HG03432 (cell line): ENCODE measurements around the gene MT1E.

ENCODE experiments used
- ATAC-seq: cut with Tn5 transposase; IDR thresholded peaks from one replicate; pipeline ENCODE4 v1.9.1; 2021; ENCODE audit warnings: mild to moderate bottlenecking, moderate library complexity; ENCODE audit not compliant: unreplicated experiment

Gene MT1E

DNA sequence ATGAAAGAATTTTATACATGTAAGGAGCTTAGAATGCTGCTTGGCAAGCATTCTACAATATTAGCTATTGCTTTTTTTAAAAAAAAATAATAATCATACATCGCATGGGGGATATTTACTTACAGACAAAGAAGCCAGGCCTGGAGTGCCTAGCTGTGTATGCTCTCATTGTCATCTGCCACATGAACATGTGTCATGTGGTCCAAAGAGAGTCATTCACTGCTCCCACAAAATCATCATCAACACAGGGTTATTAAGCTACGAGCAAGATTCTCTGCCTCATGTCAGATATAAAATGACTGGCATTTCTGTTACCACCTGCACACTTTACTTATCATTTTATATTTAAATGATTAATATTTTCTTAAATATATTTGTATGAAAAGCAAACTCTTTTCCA is 1.9 kb upstream of the MT1E start:
- ATAC-seq: no peak

GRCh38 chr16:56625943-56626654 is 518 bp downstream of the MT1E start:
- ATAC-seq: peak; percentile 10

DNA sequence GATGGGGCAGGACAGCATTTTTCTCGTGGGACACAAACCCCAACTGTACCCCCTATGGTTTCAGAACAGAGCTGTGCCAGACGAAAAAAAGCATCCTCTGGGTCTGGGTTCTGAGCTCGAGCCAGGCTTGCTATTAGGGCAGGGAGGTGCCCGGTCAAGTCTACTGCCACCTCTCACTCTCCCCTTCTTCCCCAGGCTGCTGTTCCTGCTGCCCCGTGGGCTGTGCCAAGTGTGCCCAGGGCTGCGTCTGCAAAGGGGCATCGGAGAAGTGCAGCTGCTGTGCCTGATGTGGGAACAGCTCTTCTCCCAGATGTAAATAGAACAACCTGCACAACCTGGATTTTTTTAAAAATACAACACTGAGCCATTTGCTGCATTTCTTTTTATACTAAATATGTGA is 1.1 kb downstream of the MT1E start:
- ATAC-seq: no peak

- ATAC-seq: no peak
Measured at GRCh38 chr16:56628486-56629350, 3.1 kb downstream of the MT1E start.

- ATAC-seq: peak; percentile 3
Measured at GRCh38 chr16:56629531-56629930, 4.0 kb downstream of the MT1E start.

GRCh38 chr16:56630134-56630533 is 4.6 kb downstream of the MT1E start:
- peak; percentile 82 for ATAC-seq

- no peak for ATAC-seq
Measured at GRCh38 chr16:56631197-56631596, 5.6 kb downstream of the MT1E start.

- no peak for ATAC-seq
Measured at GRCh38 chr16:56631832-56632155, 6.2 kb downstream of the MT1E start.

DNA sequence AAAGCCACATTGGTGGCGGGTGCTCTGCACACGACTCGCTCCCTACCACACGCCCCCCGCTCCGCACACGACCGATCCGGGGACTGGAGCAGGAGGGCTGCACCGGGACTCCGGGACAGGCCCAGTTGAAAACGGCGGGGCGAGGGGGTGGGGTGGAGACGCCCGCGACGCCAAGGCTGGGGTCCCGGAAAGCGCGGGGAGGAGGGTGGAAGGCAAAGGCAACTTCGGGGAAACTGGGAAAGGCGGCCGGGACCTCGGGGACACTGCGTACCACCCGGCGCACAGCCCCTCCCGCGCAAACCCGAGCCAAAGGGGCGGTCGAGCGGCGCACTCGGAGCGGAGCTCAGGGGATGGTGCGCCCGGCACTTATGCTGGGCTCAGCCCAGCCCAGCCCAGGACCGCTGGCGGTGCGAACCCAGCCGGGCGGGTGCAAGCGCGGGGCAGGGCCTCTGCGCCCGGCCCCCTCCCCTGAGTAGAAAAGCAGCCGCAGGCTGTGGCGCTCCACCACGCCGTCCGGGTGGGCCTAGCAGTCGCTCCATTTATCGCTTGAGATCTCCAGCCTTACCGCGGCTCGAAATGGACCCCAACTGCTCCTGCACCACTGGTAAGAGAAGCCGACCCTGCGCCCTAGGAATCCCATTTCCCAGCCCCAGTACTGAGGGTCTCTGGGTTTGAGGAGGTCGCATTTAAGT is 6.7 kb downstream of the MT1E start, which contains the start of gene MT1M:
MT1M (plus strand) TSS at position 504 of the 692 bp plus-strand sequence; CDS start at position 577, 73 bp downstream.
- no peak for ATAC-seq

GRCh38 chr16:56632848-56633365 is 7.3 kb downstream of the MT1E start:
- no peak for ATAC-seq

DNA sequence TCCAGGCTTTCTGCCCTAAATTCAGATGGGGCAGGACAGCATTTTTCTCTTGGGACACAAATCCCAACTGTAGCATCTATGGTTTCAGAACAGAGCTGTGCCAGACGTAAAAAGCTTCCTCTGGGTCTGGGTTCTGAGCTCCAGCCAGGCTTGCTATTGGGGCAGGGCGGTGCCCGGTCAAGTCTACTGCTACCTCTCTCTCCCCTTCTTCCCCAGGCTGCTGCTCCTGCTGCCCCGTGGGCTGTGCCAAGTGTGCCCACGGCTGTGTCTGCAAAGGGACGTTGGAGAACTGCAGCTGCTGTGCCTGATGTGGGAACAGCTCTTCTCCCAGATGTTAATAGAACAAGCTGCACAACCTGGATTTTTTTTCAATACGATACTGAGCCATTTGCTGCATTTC is 8.0 kb downstream of the MT1E start:
- ATAC-seq: no peak

GRCh38 chr16:56634715-56635440 is 9.3 kb downstream of the MT1E start:
- no peak for ATAC-seq

- ATAC-seq: no peak
Measured at GRCh38 chr16:56635441-56635967, 9.9 kb downstream of the MT1E start.

DNA sequence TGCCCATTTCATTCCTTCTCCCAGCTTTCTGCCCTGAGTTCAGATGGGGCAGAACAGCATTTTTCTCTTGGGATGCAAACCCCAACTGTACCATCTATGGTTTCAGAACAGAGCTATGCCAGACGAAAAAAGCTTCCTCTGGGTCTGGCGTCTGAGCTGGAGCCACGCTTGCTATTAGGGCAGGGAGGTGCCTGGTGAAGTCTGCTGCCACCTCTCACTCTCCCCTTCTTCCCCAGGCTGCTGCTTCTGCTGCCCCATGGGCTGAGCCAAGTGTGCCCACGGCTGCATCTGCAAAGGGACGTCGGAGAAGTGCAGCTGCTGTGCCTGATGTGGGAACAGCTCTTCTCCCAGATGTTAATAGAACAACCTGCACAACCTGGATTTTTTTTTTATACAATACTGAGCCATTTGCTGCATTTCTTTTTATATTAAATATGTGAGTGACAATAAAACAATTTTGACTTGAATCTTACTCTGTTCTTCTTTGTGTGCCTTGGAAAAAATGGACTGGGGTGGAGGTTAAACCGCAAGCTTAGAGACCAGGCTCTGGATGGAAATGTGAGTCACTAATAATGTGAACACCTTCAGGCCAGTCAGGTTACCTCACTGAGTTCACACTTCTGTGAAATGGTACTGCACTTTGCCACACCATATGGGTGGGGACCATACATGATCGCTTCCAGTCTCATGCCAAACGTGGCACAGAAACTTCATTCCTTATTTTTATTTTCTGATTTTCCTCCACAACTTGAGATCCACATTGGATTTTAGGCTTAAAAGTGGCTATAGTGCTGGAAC is 11.2 kb downstream of the MT1E start:
- no peak for ATAC-seq

DNA sequence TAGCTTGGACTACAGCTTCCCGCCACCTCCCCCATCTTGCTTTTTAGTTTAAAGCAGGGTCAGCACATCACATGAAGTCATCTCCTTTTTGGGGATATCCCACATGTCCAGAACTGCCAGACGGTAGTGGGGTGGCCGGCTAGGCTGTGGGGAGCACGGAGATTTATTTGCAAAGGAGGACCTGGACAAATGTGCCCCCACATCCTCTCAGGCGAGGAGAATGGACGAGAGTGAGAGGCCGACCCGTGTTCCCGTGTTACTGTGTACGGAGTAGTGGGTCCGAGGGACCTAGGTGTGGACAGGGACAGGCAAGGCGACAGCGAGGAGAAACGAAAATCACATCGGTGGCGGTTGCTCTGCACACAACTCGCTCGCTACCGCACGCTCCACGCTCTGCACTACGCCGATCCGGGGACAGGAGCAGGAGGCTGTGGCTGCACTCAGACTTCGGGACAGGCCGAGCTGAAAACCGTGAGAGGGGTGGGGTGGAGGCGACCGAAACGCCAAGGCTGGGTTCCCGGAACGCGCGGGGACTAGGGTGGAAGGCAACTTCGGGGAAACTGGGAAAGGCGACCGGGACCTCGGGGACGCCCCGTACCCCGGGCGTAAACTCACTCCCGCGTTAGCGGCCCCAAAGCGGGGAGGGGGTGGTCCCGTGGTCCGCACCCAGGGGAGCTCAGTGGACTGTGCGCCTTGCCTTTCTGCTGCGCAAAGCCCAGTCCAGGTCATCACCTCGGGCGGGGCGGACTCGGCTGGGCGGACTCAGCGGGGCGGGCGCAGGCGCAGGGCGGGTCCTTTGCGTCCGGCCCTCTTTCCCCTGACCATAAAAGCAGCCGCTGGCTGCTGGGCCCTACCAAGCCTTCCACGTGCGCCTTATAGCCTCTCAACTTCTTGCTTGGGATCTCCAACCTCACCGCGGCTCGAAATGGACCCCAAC is 12.5 kb downstream of the MT1E start, which contains the start of gene MT1A:
MT1A (plus strand) TSS at position 853 of the 937 bp plus-strand sequence; CDS start at position 926, 73 bp downstream.
- ATAC-seq: no peak

DNA sequence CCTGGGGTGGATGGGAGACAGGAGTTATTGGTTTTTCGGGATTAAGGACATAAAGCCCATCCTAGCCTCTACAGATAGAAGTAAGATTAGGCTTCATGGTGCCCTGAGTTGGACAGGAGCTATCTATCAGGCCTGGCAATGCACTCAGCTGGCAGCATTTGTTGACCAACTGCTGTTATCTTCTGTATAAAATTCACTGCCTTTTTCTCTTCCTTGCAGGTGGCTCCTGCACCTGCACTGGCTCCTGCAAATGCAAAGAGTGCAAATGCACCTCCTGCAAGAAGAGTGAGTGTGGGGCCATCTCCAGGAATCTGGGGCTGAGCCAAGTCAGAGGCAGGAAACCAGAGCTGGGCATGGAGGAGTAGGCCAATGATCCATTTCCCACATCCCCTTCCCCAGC is 13.5 kb downstream of the MT1E start:
- ATAC-seq: no peak

DNA sequence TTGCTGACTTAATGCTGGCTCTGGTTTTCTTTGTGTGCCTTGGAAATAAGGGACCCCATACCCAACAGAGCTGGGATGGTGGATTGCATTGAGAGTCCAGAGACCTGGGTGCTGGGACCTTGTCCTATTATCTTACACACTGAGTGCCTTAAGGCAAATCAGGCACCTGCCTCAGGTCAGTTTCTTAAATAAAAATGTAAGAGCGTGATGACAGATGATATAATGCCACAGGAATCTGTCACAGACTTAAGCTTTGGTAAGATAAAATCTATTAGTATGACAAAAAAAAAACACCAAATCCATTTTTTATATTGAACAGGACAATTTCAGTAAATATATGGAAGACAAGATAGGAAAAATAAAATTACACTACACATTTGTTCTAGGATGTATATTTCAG is 14.5 kb downstream of the MT1E start:
- no peak for ATAC-seq

- no peak for ATAC-seq
Measured at GRCh38 chr16:56641166-56641565, 15.6 kb downstream of the MT1E start.
